HG03196 (cell line): ENCODE results near the gene ATF4.

Experiments used
- ATAC-seq: cut with Tn5 transposase; IDR thresholded peaks from one replicate; pipeline ENCODE4 v1.9.1; 2021; ENCODE audit not compliant: unreplicated experiment

Gene ATF4, protein sequence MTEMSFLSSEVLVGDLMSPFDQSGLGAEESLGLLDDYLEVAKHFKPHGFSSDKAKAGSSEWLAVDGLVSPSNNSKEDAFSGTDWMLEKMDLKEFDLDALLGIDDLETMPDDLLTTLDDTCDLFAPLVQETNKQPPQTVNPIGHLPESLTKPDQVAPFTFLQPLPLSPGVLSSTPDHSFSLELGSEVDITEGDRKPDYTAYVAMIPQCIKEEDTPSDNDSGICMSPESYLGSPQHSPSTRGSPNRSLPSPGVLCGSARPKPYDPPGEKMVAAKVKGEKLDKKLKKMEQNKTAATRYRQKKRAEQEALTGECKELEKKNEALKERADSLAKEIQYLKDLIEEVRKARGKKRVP

GRCh38 chr22:39520226-39521105 is at the start of gene ATF4:
ATF4 (plus strand) TSS chr22:39520562; CDS start chr22:39521446, 884 bp downstream.
- peak; percentile 49 for ATAC-seq

DNA sequence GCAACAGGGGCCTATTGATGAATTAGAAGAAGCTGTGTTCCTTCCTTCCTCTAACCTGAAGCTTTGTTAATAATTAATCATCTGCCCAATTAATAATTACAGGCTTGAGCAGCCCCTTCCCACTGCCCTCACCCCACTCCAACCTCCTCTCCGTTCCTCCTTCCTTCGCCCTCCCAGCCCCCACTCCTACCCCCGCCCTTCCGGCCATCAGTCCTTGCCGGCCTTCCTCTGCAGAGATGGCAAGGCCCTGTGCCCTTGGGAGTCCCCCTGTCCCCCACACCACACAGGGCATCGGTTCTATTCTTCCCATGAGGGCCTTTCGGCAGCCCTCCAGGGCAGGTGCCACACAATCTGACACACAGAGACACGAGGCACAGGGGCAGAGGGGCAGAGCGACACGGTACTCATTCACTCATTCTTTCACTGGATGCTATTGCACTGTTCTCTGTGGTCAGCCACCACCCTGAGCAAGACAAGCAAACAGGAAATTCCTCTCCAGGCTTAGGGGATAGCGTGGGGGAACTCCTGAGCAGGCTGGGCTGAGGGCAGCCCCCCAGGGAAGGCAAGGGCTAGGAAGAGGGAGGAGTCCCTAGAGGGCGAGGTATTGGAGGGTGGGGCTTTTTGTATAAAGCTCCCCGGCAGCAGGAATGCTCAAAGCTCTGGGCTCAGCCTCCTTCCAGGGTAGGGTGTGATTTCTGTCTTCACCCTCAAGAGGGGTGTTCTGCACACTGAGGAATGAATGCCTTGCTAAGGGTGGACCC is 48.8 kb upstream of the ATF4 start:
- ATAC-seq, result peak; percentile 45

DNA sequence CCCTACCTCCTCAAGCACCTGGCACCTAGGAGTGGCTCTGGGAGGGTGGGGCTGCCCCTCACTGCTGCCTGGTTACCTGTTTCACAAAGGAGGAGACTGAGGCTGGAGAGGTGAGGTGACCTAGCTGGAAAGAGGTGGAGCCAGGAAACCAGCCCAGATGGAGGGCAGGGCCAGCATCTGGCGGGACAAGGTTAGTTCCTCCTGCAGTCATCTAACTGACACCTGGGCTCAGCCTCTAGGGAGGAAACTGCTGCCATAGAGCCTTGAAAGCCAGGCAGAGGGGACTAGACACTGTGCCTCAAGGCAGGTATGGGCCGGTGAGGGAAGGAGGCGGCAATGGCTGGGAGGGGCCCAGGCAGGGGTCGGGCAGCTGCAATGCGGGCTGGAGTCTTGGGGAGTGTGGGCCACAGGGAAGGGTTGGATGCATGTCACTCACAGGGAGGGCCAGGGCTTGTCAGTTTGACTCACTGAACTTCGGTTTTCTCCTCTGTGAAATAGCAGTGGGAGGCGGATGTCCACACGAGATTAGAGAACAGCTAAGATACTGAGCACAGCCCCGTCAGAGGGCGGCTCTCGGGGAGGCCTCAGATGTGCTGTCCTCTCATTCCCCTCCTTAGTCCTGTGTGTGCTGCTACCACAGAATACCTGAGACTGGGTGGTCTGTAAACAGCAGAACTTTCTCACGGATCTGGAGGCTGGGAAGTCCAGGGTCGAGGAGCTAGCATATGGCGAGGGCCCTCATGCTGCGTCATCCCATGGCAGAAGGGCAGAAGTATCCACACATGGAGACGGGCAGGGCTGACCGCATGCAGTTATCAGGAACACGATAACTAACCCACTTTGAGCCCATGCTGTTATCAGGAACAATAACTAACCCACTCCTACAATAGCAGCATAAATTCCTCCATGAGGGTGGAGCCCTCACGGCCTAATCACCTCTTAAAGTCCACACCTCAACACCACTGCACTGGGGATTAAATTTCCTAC is 47.5 kb upstream of the ATF4 start:
- ATAC-seq, result no peak

DNA sequence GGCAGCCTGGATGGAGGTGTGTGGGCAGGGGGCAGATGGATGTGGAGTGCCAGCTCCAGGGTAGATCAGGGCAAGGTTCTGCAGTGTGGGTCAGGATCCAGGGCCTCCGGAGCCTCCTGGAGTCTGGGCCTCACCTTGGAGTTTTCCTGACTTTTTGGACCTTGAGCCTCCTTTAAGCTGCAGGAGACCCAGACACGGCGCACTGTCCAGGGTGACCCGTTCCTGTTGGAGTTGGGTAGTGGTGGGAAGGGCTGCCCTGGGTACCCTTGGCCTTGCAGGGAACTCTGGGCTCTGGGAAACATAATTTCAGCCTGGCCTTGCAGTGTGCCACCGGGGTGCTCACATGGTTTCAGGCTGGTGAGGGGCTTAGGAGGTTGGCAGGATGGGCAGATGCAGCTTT is 46.5 kb upstream of the ATF4 start:
- no peak for ATAC-seq

DNA sequence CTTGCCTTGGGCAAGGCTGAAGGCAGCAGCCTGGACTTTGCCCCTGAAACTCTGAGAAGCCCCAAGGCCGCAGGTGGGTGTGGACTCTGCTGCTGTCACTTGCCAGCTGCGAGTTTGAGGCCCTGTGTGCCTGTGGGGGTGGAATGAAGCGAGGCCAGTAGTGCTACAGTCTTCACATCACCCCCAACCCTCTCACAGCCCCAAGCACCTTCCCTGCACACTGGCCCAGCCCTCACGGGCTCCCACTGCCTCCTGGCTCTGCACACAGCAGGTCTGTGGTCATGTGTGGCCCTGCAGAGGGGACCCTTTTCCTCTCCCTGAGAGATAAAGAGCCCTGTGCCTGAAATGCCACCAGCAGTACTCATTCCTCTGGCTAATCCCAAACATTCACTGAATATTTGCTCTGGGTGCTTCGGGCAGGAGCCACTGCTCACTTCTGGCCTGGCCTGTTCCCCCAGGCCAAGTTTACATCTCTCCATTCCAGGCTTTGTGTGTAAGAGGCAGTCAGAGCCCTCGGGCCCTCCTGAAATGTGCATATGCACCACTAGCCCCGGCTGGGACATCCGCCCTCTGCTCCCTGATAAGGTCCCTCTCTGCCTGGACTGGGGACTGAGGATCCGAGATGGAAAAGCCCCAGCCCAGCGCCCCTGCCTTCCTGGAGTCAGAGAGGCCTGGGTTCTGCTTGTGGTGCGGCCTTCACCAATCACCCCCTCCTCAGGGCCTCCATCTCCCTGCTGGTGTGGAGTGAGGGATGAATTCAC is 45.8 kb upstream of the ATF4 start:
- ATAC-seq, result no peak

GRCh38 chr22:39475337-39475736 is 45.0 kb upstream of the ATF4 start:
- ATAC-seq, result no peak

DNA sequence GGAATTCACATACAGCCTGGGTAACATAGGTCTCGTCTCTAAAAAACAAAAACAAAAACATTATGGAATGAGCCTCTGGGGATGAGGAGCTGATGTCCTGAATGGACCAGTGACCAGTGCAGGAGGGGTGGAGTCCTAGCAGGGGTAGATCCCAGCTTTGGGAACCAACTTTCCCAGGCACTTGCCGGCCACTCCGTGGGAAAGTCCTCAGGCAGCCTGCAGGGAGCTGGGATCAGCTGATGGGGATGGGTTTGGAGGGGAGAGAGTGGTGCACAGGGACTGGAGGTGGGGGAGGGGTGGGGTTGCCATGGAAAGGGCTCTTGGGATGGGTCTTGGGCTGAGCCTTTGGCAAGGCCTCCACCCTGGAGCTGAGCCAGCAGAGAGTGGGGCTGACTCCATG is 44.5 kb upstream of the ATF4 start:
- ATAC-seq, result no peak

- no peak for ATAC-seq
Measured at GRCh38 chr22:39476664-39477063, 43.7 kb upstream of the ATF4 start.

- ATAC-seq, result no peak
Measured at GRCh38 chr22:39477542-39477941, 42.8 kb upstream of the ATF4 start.

GRCh38 chr22:39478441-39478850 is 41.9 kb upstream of the ATF4 start:
- no peak for ATAC-seq

- ATAC-seq, result no peak
Measured at GRCh38 chr22:39479254-39479653, 41.1 kb upstream of the ATF4 start.

GRCh38 chr22:39480557-39480956 is 39.8 kb upstream of the ATF4 start:
- no peak for ATAC-seq

- ATAC-seq, result no peak
Measured at GRCh38 chr22:39481054-39481453, 39.3 kb upstream of the ATF4 start.

GRCh38 chr22:39481595-39481994 is 38.8 kb upstream of the ATF4 start:
- ATAC-seq, result no peak

GRCh38 chr22:39482768-39483167 is 37.6 kb upstream of the ATF4 start:
- no peak for ATAC-seq

DNA sequence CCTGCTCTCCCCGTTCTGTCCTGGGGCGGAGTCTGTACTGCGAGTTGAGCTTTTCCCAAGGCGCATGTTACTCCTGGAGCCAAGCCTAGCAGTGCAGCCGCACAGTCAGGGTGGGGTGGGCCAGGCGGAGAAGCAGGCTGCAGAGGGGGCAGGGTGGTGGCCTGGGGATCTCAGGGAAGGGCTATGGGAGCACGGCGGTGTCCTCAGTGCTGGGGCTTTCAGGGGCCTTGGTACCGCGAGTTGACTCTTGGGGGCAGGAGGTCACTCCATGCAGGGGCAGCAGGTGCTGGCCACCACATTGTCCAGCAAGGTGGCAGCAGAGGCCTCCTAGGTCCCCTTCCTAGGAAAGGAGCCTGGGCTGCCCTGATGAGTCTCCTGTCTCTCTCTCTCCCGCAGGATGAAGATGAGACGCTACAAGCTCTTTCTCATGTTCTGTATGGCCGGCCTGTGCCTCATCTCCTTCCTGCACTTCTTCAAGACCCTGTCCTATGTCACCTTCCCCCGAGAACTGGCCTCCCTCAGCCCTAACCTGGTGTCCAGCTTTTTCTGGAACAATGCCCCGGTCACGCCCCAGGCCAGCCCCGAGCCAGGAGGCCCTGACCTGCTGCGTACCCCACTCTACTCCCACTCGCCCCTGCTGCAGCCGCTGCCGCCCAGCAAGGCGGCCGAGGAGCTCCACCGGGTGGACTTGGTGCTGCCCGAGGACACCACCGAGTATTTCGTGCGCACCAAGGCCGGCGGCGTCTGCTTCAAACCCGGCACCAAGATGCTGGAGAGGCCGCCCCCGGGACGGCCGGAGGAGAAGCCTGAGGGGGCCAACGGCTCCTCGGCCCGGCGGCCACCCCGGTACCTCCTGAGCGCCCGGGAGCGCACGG is 33.2 kb upstream of the ATF4 start:
- no peak for ATAC-seq

DNA sequence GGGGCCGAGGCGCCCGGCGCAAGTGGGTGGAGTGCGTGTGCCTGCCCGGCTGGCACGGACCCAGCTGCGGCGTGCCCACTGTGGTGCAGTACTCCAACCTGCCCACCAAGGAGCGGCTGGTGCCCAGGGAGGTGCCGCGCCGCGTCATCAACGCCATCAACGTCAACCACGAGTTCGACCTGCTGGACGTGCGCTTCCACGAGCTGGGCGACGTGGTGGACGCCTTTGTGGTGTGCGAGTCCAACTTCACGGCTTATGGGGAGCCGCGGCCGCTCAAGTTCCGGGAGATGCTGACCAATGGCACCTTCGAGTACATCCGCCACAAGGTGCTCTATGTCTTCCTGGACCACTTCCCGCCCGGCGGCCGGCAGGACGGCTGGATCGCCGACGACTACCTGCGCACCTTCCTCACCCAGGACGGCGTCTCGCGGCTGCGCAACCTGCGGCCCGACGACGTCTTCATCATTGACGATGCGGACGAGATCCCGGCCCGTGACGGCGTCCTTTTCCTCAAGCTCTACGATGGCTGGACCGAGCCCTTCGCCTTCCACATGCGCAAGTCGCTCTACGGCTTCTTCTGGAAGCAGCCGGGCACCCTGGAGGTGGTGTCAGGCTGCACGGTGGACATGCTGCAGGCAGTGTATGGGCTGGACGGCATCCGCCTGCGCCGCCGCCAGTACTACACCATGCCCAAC is 32.4 kb upstream of the ATF4 start:
- ATAC-seq, result no peak

GRCh38 chr22:39488563-39489083 is 31.7 kb upstream of the ATF4 start:
- no peak for ATAC-seq
